ENCODE measurements around the gene PLK2. TPM values are rescaled to one million over a fixed set of nuclear protein-coding genes. Genes with fewer than 3 reads are reported as not detected.

Gene PLK2
- total RNA-seq, 1 experiment from 2014 or later = 381 TPM

DNA sequence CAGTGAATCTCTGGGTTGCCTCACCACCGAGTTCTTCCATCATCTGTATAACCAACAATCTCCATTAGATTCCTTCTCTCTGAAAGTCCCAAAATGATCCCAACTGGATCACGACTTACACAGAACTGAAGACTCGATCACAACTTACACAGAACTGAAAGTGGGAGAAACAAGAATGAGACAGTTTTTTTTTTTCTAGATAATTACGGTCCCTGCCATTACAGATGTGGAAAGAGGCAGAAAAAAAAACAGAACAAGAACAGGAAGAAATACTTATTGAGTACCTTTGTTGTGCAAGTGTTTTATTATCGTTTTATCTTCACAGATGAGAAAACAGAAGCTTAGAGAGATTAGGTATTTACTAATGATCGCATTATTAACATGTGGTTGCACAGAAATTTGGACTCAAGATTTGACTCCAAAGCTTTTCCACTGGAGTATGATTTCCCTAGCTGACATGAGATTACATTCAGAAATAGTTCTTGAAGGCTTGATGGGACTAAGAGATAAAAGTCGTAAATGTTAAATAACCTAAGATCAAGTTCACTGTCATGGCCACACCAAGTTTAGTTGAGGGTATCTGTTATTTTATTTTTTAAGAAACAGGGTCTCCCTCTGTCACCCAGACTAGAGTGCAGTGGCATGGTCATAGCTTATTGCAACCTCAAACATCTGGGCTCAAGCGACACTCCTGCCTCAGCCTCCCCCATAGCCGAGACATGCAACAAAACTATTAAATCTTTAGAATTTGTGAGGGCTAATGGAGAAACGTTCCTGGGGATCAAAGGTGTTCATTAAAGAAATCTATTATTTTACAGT, 8.9 kb downstream of the PLK2 start:
- no peak for DNase-seq (ENCODE audit: low spot score)

DNA sequence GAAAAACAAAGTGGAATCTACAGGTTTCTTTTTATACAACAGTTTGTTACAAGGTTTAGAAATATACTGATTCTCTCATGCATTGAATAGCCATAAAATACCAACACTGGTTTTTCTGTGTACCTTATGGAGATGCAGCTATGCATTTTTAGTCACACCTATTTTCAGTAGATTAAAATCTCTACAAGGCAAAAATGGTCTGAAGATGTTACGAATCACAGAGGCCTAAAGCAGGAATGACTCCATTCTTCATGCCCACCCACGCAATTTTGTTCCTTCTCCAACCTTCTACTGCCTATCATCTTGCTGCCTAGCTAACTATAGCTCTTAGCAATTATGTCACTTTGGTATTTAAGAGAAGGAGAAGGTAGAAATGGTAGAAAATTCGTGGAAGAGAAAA, 9.9 kb downstream of the PLK2 start:
- no peak for DNase-seq (ENCODE audit: low spot score)

GRCh38 chr5:58447226-58447625, 12.7 kb downstream of the PLK2 start:
- DNase-seq (ENCODE audit: low spot score) = no peak

GRCh38 chr5:58446024-58446423, 13.9 kb downstream of the PLK2 start:
- no peak for DNase-seq (ENCODE audit: low spot score)

DNA sequence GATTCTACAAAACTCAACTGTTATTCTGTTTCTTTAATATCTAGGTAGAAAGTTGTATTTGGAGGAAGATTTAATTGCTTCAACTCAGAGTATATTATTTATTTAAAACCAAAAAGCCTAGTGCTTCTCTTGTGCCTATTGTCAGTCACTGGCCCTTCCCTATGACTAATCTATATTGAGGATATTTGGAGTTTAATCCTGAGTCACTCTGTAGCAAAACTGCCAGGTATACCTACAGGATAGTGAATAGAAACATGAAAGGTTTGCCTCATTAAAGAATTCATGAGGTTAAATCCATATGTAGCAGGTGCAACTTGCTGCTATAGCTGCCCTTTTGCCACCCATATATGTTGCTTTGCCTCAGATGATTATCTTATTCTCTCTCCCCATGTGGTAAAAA, 15.1 kb downstream of the PLK2 start:
- DNase-seq (ENCODE audit: low spot score) = no peak

DNA sequence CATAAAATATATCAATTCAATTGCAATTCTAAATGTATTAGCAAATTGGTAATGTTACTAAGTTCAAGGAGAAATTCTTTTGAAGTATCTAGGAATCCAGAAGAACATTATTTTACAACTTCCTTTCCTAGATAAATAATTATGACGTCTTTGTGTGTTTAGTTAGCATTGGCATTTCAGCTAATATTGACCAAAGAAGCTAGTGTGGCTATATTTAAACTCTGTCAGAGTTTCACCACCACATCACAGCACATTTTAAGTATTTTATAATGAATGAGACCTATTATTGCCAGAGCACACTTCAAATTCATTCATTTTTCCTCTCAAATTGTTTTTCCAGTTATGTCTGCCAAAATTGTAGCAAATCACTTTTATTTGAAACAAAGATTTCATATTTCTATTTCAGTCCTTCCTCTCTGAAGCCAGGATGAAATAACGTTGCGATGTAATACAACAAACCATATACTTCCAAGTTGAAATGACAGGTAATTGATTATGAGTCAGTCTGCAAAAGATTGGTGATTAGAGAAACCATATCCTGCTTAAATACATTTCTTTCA, 18.9 kb downstream of the PLK2 start:
- DNase-seq (ENCODE audit: low spot score) = no peak

GRCh38 chr5:58439094-58439644, 20.7 kb downstream of the PLK2 start:
- no peak for DNase-seq (ENCODE audit: low spot score)

- DNase-seq (ENCODE audit: low spot score) = no peak
These were observed 22.2 kb downstream of the PLK2 start for GRCh38 chr5:58437661-58438060.

GRCh38 chr5:58431832-58432231, 28.1 kb downstream of the PLK2 start:
- no peak for DNase-seq (ENCODE audit: low spot score)

DNA sequence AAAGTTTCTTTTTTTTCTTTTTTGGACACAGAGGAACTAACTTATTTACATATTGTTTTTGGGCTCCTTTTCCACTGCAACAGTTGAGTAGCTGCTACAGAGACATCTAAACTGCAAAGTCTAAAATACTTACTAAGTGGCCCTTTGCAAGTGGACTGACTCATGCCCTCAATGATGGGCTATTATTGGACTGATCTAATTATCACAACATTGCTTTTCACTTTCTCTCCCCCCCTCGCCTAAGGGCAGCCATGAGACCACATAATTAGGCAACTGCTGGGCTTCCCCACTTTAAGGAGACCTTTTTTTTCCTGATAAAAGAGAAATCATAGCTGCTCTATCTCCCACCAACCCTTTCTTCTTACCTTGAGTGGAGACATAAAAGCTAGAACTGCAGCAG, 47.0 kb downstream of the PLK2 start:
- DNase-seq (ENCODE audit: low spot score) = peak; percentile 10

DNA sequence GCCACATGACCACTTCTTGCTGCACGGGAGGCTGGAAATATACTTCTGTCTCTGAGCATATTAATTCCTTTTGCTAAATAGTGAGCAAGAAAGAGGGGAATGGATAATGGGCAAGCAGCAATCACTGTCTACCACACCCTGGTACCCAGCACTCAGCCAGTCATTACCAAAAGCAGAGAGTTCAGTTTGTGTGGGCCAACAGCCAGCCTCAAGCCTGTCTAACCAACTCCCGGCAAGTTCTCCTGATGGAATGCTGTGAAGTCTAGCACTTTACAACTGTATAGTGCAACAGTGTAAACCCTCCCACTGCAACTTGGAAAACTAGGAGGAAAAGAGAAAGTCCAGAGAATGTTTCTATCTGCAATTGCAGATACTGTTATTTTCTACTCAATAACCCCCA, 47.8 kb downstream of the PLK2 start:
- no peak for DNase-seq (ENCODE audit: low spot score)

DNA sequence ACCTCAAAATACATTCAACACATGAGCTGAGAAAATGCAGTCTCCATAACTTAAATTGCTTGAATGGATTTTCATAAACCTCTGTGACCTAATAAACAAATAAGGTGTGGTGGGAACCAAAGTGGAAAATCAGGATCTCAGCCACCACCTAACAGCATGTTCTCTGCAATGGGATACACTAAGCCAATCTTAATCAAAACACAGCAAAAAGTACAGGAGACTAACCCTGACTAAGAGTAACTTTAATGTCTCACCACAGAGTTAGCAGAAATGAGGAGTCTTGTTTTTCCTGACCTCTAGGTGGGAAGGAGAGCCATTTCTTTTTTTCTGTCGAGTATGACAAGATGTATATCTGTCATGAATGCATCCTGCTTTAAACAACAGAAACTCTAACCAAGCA, 48.5 kb downstream of the PLK2 start:
- no peak for DNase-seq (ENCODE audit: low spot score)

- DNase-seq (ENCODE audit: low spot score) = peak; percentile 69
These were observed 49.4 kb downstream of the PLK2 start for GRCh38 chr5:58410441-58410840.

DNA sequence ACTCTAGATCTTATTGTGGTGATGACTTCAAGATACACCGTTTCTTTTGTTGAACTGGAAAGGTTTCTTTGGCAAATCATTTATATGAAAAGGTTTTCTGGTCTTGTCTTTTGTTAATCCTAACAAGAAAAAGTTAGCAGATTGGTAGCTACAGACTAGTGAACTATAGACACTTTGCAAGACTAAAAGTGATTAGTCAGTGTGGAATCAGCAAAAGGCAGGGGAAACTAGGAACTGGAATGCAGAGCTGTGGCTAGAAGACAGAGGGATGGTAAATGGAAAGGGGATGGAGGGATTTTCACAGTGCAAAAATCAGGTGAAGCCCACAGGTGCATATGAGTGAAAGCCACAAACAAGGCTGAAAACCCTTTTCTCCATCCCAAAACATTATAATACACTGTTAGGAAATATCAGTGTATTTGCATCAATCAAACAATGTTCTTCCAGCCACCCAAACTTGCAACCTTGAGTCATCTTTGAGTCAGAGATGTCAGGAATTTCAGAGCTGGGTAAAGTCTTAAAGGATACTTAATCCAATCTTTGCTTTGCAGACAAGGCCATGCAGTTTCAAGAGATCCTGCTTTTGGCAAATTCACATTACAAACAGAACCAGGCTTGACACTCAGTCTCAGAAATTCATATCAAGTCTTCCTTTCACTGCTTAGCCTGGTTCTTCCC, 52.7 kb downstream of the PLK2 start:
- peak; percentile 57 for DNase-seq (ENCODE audit: low spot score)

DNA sequence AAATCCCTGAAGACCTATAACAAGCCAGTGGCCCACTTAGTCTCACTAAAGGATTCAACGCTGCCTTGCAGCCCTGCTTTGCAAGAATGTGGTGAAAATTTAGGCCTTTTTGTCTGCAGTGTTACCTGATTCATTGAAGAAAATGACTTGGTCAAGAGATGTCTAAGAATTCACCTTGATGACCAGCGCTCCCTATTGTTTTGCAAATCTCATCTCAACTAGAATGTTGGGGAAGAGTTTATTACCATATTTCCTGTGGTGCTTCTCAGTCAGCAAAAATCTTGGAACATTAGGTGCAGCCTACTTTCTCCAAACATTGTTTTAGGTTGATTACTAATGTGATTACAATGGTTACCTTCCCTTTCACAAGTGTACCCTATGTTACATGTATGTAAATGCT, 53.5 kb downstream of the PLK2 start:
- no peak for DNase-seq (ENCODE audit: low spot score)

- DNase-seq (ENCODE audit: low spot score) = no peak
These were observed 54.7 kb downstream of the PLK2 start for GRCh38 chr5:58405175-58405574.

DNA sequence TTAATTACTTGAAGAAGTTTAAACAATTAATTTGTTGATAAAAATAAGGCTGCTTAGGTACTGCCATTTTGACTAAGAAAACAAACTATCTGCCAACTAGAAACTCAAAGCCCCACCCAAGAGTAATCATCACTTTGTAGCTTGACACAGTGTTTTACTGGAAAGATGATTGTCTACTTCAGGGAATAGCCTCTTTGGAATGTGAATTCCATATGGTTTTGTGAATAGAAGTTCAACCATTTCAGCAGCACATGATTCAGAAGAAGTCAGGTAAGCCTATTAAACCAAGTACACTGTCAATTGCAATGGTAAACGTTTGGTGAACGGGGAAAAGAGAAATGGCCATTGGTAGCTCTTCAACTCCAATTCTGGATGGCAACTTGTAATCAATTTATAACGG, 55.2 kb downstream of the PLK2 start:
- DNase-seq (ENCODE audit: low spot score) = no peak

Other genes starting within 250 kb of the PLK2 start
- gene GAPT, start 31.3 kb upstream of the PLK2 start, total RNA-seq (2014; rRNA removed; shearing (Covaris generic)) = not detected in 2 replicates
- gene RAB3C, start 123.0 kb upstream of the PLK2 start, total RNA-seq (2014; rRNA removed; shearing (Covaris generic)) = not detected in 2 replicates